HG03039 (cell line): ENCODE results near the gene CDC42BPA.
"Not testable (repeated sequence)": the region's sequence is repeated elsewhere in the genome, so short reads cannot be mapped to it uniquely, and the experiment has no call there.

Experiments used
- ATAC-seq: cut with Tn5 transposase; IDR thresholded peaks from one replicate; pipeline ENCODE4 v1.9.1; 2021; ENCODE audit warnings: mild to moderate bottlenecking, moderate library complexity; ENCODE audit not compliant: unreplicated experiment

CDC42BPA gene

GRCh38 chr1:226973371-226973897 lies 344.9 kb downstream of the CDC42BPA start:
- ATAC-seq: no peak

DNA sequence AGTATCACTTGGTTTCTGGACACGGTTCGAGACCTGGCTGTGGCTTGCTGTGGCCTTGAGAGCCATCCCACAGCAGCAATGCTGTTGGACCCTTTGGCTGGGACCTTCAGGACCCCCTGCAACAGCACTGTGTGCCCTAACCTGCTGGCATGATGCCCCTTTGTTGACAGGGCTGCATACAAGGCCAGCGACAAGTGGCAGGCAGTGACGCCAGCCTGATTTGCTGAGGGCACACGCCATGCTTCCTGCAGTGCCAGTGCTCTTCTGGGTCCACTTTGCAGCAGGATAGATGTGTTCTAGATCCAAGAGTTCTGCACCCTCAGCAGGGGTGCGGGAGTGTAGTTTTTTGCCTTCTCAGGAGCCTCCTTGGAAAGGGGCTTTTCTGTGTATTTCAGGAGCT lies 345.4 kb downstream of the CDC42BPA start:
- no peak for ATAC-seq

GRCh38 chr1:226971765-226972164 lies 346.5 kb downstream of the CDC42BPA start:
- ATAC-seq: no peak

GRCh38 chr1:226967665-226968064 lies 350.6 kb downstream of the CDC42BPA start:
- no peak for ATAC-seq

- ATAC-seq: no peak
These were observed 351.6 kb downstream of the CDC42BPA start for GRCh38 chr1:226966683-226967082.

GRCh38 chr1:226965581-226966440 lies 352.5 kb downstream of the CDC42BPA start:
- no peak for ATAC-seq

DNA sequence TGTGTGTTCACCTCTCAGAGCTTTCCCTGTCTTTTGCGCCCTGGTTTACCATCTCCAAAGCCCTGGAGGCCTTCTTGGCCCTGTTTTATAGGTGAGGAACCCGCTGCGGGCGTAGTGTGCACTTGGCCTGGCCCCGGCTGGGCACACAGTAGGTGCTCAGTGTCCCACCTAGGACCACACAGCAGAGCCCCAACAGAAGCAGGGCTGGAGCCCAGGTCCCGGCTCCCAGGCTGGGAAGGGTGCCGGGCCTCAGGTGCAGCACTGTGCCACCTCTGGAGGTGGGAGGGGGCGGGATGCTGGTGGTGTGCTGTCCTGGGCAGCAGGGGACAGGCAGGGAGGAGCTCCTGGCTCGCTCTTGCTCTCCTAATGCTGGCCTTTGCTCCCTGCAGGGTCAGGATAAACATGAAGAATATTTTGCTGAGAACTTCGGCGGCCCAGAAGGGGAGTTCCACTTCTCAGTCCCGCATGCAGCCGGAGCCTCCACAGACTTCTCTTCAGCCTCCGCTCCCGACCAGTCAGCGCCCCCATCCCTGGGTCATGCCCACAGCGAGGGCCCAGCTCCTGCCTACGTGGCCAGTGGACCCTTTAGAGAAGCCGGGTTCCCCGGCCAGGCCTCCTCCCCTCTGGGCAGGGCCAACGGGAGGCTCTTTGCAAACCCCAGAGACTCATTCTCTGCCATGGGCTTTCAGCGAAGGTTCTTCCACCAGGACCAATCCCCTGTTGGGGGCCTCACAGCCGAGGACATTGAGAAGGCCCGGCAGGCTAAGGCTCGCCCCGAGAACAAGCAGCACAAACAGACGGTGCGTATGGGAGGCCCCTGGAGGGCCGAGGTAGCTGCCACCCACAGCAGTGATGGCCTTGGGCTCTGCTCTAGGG lies 353.4 kb downstream of the CDC42BPA start:
- no peak for ATAC-seq

GRCh38 chr1:226964068-226964425 lies 354.2 kb downstream of the CDC42BPA start:
- no peak for ATAC-seq

GRCh38 chr1:226962421-226963391 lies 355.6 kb downstream of the CDC42BPA start:
- no peak for ATAC-seq

GRCh38 chr1:226960944-226961765 lies 357.1 kb downstream of the CDC42BPA start:
- no peak for ATAC-seq

DNA sequence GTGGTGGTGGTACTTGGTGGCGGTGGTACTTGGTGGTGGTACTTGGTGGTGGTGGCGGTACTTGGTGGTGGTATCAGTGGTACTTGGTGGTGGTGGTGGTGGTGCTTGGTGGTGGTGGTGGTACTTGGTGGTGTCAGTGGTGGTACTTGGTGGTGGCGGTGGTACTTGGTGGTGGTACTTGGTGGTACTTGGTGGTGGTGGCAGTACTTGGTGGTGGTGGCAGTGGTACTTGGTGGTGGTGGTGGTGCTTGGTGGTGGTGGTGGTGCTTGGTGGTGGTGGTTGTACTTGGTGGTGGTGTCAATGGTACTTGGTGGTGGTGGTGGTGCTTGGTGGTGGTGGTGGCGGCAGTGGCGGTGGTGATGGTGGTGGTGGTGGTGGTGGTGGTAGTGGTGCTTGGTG lies 358.0 kb downstream of the CDC42BPA start:
- ATAC-seq: no peak

DNA sequence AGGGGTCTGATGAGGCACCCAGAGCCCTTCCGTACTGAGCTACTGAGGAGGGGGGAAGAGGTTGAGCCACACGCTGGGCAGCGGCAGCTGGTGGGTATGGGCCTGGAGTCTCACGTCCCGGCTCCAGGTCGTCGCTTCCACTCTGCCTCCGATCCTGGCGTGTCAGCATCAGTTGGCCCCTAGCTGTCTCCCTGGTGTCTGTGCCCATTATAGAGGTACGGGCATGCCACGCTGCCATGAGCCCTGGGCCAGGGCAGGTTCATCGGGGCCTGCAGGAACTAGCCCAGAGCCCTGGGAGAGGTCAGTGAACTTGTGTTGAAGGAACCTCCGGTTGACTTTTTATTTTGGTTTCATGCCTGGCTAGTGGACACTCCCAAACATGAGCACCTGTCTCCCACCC lies 360.0 kb downstream of the CDC42BPA start:
- no peak for ATAC-seq

- ATAC-seq: no peak
These were observed 360.6 kb downstream of the CDC42BPA start for GRCh38 chr1:226957714-226958113.

- ATAC-seq: no peak
These were observed 361.2 kb downstream of the CDC42BPA start for GRCh38 chr1:226956942-226957713.

GRCh38 chr1:226955857-226956256 lies 362.4 kb downstream of the CDC42BPA start:
- not testable (repeated sequence) for ATAC-seq

- ATAC-seq: no peak
These were observed 363.5 kb downstream of the CDC42BPA start for GRCh38 chr1:226954777-226955176.

GRCh38 chr1:226954337-226954736 lies 364.0 kb downstream of the CDC42BPA start:
- ATAC-seq: no peak

DNA sequence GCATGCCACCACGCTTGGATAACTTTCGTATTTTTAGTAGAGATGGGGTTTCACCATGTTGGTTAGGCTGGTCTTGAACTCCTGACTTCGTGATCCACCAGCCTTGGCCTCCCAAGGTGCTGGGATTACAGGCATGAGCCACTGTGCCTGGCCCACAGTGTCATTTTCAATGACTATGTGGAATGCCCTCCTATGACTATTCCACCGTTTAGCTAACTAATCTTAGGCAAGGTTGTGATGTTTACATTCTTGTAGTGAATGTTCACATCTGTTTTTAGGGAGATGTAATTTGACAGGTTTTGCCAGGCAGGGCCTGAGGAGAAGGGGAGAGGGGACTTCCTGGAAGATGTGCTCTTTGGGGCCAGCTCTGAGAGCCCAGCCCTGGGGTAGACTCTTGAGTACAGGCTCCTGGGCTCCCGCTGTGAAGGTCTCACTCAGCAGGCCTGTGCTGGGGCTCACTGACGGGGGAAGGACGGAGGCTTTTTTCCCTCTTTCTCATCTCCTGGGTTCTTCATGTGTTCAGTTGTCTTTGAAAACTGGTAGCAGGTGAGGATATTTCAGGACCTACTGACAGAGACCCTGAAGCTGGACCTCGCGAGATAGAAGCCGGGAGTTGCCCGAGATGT lies 365.0 kb downstream of the CDC42BPA start:
- ATAC-seq: no peak

- no peak for ATAC-seq
These were observed 366.2 kb downstream of the CDC42BPA start for GRCh38 chr1:226952118-226952441.
